Hematopoietic multipotent progenitor cell treated with erythropoietin and hydrocortisone succinate and interleukin-3 and kit ligand, for 17 days (in vitro differentiated cells): Measurements from ENCODE around the gene MTARC2.
"Not testable (repeated sequence)": the region's sequence is repeated elsewhere in the genome, so short reads cannot be mapped to it uniquely, and the experiment has no call there.

Experiments
- DNase-seq: peaks from one replicate; pipeline ENCODE4 v3.0.0-alpha.2; 2015; ENCODE audit warnings: low spot score

MTARC2 gene

DNA sequence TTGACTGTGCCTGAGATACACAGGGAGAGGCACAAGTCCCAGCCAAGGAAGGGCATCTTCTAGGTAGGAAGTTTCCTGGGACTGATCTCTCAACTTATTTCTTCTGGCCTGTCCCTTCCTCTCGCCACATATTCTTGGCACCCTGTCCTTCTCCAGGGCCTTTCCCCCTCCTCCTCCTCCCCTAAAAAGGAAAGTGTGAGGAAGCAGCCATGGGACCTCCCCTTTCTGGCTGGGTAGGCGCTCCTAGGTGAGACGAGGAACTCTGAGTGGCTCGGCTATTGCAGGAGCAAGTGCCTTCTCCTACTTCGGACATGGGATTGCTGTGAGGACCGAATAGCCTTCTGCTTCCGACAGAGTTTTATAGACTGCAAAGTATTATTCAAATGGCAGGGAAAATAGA, 15.5 kb upstream of the MTARC2 start:
- no peak for DNase-seq

DNA sequence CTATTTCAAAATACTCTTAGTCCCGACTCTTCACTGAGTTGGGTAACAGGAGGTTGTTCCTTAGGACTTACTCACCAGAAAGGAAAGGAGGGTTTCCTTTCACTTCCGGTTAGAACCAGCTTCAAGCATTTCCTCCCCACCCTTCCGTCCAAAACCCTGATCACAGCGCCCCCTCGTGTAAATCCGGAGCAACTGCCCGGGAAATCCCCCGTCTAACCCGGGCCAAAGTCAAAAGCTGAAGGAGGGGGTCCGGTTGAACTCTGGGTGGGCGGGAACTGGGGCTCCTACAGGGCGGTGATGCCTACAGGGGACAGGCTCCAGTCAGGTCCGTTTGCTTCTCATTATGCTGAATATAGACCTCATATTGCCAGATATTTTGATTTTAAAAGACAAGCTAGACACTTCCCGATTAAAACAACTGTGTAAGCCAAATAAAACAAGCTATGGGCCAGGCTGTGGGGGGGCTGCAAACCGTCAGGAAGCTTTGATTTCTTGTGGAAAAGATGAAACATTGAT, 15.0 kb upstream of the MTARC2 start:
- DNase-seq = peak; percentile 49

DNA sequence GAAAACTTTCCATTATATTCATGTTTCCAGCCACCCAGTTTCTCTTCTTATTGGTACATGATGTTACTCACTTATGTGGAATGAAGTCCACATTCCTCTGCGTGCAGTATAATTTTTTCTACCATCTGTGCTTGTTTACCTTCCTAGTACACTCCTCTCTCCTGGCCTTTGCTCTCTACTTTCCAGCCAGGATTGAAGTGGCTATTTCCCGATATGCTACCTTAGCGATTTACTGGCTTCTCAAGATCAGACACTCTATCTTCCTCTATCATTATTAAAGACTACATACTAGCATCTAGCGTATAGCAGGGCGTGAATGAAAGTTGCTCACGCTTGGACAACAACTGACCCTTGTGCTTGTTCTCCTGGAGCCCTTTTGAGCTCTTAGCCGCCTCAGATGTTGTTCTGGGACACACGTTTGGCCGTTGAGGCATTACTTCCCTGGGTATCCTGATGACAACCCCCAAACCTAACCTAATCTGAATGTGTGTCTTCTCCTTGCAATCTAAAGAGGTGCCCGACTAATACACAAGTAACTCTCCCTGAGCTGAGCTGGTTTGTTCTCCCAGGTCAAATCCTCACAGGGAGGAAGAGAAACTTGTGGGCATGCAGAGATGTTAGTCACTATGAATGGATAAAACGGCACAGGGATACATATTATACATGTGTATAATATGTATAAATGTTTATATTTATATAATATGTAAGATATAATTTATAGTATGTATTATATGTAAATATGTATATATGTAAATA, 13.4 kb upstream of the MTARC2 start:
- DNase-seq = no peak

DNA sequence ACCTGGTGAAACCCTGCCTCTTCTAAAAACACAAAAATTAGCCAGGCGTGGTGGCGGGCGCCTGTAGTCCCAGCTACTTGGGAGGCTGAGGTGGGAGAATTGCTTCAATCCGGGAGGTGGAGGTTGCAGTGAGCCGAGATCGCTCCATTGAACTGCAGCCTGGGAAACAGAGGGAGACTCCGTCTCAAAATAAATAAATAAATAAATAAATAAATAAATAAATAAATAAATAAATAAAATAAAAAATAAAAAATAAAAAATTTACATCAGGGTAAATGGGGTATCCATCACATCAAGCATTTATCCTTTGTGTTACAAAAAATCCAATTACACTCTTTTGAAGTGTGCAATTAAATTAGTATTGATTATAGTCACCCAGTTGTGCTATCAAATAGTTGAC, 11.8 kb upstream of the MTARC2 start:
- not testable (repeated sequence) for DNase-seq

DNA sequence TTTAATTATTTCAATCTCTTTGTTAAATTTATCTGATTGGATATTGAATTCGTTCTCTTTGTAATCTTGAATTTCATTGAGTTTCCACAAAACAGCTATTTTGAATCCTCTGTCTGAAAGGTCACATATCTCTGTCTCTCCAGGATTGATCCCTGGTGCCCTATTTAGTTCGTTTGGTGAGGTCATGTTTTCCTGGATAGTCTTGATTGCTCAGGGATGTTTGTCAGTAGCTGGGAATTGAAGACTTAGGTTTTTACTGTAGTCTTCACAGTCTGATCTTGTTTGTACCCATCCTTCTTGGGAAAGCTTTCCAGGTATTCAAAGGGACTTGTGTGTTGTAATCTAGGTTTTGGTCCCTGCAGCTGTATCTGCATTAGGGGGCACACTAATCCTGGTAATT, 6.8 kb upstream of the MTARC2 start:
- DNase-seq = no peak

DNA sequence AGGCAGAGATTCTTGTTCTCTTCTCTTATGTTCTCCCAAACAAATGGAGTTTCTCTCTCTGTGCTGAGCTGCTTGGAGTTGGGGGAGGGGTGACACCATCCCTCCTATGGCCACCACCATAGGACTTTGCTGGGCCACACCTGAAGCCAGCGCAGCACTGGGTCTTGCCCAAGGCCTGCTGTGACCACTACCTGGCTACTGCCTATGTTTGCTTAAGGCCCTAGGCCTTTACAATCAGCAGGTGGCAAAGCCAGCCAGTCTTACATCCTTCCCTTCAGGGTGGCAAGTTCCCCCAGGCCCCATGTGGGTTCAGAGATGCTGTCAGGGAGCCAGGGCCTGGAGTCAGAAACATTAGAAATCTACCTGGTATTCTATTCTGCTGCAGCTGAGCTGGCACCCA, 6.3 kb upstream of the MTARC2 start:
- no peak for DNase-seq

DNA sequence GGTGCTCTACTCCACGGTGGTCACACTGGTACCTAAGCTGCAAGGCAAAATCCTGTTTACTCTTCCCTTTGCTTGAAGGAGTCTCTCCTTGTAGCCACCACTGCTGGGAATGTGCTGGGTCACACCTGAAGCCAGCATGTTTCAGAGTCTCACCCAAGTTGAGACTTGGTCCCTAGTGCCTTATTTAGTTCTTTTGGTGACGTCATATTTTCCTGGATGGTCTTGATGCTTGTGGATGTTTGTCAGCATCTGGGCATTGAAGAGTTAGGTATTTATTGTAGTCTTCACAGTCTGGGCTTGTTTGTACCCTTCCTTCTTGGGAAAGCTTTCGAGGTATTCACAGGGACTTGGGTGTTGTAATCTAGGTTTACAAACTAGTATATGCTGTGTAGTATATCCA, 5.6 kb upstream of the MTARC2 start:
- no peak for DNase-seq

DNA sequence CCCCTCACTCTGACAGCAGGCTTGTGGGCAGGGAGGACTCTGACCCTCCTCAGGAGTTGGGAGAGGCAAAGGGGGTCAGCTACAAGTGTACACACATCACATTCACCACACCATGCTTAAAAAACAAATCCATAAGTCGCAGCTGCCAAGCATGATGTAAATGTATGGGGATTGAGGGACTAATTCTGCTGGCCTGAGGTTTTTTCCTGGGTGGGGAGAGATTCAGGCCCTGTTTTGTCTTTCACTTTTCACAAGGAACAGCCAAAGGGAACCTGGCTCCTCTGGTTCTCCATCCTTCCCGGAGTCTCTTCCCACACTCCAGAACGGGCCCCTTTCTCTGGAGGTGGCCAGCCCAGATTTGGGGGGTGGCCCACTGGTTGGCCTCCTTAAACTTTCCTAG, 1.3 kb upstream of the MTARC2 start:
- DNase-seq = no peak

DNA sequence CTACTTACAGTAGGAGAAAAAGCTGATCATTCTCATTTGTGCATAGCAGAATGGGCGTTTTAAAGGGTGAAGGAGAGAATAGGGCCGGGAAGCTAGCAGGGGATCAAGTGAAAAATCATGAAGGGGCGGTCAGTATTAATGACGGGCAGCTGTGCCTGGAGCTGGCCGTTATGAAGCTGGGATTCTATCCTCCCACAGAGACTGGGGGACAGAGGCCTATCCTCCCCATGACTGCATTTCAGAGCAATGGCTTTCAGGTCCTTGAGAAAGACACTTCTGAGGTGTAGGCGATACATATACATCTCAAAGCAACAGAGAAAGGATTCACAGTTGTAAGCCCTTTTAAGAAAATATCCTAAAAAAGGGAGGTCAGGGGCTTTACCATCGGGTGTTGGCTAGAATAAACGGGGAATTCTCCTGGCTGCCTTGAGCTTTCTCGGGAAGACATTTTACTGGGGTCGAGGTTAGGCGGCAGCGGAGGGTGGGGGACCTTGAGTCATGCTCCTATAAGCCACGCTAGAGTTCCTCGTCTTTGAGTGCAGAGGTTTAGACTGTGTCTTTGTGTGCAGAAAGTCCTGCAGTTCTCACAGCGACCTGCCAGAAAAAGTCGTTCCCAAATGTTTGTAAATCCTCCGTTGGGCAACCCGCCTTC, 559 bp upstream of the MTARC2 start:
- DNase-seq = no peak

DNA sequence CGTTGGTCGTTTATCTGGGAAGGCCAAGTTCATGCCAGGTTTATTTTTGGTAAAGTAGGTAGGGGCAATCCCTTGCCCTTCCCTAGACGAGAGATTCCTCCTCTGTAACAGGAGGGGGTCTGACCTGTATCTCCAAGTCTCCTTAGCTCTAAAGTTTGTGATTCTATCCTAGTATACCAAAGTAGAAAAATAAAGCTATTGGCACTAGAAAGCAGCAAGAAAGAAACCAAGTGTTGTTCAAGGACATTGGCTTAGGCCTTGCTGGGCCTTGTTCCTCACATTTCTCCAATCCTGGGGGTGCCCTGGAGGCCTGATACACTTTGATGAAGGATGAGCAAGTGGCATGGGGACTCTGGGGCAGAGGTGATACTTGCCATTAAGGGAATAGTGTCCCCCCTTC, 814 bp downstream of the MTARC2 start:
- DNase-seq = no peak

DNA sequence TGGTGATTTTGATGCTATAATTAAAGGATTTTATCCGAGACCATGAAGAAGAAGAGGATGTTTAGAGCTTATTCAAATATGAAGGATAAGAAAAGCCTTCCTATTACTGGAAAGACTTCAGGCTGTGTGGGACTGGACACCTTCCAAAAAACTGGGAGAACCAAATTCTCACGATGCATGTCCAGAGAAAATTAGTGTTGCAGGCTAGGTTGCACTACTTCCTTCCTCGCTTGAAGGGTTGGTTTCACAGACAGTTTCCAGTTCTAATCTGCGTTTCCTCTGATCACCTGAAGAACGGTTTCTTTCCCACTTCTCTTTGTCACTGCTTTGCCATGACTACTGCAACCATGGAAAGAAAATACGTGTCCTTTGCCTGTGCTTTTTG, 2.0 kb downstream of the MTARC2 start:
- DNase-seq = no peak

DNA sequence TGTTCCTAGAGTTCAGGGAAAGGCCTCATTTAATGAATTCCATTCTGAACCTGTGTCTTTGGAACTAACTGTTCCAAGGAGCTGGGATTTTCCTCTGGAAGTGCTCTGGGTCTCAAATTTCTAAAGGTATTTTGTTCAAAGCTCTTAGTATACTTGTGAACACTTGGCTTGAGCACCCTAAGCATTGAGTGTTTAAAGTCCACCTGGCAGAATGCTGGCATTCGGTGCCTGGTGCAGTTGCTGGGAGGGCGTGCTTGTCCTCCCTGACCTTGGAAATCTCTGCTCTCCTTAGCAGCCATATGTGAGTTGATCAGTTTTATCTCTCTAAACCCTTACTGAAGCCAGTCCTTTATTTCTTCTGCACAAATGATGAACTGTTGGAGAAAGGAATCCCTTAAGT, 3.0 kb downstream of the MTARC2 start:
- DNase-seq = no peak

DNA sequence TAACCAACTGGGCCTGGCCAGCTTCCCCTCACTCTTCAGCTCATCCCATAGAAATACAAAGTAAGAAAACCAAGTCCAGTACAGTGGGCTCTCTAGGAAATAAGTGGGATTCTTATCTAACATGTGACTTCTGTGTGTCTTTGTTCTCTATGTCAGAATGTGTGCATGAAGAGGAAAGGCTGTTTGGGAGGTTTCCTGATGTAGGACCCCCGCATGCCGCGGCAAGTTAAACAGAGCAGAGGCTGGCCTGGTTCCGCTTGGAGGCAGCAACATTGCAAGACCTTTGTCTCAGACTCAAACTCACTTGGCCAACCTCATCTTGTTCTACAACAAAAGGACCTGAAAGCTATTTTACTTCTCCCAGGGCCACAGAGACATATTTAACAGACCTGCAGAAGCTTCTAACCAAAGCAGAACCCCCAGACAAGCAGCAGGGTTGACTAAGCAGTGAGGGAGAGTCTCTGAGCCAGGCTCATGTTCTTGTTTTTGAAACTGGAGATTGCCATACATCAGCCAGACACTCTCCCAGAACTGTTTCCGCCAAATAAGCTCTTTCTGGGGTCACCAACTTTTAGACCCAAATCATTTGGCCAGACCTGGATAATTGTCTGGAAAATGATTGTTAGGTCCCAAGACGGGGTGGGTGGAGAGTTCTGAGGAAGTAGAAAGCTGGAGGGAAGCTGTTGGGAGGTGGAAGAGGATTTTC, 6.2 kb downstream of the MTARC2 start:
- no peak for DNase-seq

DNA sequence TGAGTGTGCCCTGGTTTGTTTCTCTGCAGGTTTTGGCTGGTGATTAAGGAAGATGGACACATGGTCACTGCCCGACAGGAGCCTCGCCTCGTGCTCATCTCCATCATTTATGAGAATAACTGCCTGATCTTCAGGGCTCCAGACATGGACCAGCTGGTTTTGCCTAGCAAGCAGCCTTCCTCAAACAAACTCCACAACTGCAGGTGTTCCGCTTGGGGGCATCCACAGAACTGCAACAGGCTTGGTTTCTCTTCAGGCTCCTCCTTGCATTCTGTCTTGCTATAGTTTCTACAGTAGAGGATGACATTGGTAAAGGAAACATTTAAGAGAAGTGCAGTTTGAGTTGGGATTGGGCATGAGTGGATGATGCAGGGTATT, 6.8 kb downstream of the MTARC2 start:
- no peak for DNase-seq

DNA sequence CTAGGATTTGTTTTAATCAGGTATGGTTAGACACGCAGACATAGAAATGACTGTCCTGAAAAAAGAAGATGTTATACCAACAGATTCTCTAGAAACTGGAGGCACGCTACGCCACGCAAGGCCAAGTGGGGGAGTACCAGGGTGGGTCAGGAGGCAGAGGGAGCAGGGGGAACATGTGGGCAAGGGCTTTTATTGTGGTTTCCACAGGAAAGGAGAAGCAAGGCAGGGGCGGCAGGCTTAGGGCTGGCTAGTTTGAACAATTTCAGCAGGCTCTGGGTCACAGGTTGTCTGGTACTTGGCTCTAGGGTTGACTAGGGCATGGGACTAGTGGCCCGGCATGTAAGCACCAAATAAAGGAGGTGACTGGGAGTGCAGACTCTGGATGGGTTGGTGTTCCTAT, 7.2 kb downstream of the MTARC2 start:
- no peak for DNase-seq

DNA sequence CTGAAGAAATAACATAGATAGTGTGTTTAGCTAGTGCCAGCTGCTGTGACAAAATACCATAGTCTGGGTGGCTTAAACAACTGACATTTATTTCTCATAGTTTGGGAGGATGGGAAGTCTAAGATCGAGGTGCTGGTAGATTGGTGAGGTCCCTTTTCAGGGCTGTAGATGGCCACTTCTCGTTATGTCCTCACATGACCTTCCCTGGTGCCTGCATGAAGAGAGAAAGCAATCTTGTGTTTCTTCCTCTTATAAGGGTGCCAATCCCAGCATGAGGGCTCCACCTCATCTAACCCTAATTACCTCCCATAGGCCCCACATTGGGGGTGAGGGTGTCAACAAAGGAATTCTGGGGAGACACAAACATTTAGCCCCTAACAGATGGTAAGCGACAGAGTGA, 9.3 kb downstream of the MTARC2 start:
- DNase-seq = no peak

DNA sequence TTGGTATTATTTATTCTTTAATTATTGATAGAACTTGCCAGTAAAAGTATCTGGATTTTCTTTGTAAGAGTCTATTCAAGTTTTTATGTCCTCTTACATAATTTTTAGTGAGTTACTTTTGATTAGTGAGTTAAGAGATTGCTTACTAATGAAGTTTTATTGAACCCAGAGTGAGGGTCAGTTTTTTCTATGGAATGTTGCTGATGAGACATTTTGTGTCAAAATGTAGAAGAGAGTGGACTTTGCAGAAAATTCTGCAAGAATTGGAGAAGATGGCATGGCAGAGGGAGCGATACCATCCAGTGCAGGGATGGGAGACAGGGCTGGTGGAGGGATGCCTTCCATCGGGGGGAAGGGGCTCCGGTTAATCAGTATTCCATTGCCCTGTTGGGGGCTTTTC, 11.0 kb downstream of the MTARC2 start:
- no peak for DNase-seq

DNA sequence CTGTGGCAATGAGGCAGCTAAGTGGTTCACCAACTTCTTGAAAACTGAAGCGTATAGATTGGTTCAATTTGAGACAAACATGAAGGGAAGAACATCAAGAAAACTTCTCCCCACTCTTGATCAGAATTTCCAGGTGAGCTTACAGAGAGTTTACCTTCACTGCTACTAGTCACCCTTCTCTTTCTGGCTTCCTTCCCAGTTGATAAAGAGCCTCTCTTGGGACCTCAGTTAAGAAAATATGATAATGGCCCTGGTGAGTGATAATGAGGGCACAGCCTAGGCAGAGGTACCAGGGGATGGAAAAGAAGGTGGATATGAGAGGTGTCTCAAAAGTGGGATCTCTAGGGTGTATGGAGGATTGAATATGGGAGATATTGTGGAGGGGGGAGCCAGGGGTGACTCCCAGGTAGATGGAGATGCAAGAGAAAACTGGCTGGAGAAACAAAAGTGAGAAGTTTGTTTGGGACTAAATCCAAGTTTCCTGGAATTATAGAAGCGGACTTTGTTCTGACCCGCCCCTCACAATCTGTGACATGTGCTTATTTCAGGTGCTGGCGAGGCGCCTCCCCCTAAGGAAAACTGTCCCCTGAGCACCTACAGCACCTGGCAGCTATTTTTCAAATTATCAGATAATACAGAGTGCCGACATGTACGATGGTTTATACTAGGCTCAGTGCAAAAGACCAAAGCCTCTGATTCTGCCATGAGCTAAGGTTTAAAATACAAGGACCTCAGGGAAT, 13.7 kb downstream of the MTARC2 start:
- DNase-seq = no peak

DNA sequence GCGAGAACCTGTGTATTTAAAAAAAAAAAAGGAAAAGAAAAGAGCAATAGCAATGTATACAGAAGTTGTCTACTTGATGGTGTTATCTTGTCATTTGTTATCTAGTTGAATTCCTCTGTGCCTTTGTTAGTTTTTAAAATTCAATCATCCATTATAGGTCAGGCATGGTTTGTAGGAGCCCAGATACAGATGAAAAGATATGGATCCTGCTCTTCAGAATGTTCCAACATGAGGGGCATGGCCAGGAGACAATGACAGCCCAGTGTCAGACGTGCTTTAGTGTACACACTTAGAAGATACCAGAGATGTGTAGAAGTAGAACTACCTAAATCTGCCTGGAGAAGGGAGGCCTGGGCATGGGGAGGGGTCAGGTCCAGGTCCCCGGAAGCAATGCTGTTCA, 16.6 kb downstream of the MTARC2 start:
- DNase-seq = no peak

DNA sequence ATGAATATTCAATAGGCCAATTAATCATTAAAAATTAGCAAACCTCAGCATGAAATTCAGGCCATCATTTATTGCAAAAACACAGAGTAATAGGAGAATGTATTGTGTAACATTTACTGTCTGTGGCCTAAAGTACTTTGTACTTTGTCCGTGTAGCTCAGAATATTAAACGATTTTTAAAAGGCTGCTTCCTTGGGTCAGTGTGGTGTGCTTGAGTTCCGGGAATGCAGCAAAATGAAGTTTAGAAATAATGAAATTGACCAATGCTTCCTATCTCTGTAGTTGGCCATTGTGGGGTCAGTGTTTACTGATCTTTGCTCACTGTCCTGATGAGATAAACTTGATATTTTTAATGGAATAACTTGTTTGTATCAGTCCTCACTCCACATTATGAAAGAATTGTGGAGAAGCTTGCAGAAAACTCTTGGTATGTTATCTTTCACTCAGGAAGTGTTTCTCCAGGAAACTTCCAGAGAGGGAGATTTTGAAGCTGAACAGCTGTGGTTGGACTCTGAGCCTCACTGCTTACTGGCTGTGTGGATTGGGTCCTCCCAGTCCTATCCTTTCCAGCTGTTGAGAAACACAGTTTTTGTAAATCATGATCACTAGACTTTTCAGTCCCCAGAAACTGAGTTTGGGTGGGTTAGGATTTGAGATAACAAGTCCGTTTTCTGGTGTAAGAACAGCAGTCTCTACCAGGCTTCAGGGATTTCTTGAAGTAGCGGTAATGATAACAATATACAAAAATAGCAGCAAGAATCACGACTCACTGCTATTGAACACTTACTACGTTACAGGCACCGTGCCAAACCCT, 19.4 kb downstream of the MTARC2 start:
- DNase-seq = no peak

DNA sequence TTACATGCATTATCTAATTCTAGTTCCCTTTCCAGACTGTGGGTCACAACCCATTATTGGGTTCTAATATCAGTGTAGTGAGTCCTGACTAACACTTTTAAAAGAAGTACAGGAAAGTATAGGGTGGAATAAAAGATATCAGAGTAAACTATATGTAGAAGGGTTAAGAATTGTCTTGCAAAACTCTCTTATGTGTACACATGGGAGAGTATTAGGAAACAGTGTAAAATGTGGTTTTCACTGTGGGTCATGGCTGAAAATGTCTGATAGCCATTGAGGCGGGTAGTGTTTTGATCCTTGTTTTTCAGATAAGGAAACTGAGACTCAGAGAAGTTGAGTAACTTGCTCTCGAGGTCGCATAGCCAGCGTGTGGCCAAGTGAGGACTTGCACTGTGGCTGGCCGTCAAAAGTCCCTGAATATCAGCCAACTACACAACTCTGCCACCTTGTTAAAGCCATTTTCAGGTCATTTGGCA, 20.0 kb downstream of the MTARC2 start:
- no peak for DNase-seq

DNA sequence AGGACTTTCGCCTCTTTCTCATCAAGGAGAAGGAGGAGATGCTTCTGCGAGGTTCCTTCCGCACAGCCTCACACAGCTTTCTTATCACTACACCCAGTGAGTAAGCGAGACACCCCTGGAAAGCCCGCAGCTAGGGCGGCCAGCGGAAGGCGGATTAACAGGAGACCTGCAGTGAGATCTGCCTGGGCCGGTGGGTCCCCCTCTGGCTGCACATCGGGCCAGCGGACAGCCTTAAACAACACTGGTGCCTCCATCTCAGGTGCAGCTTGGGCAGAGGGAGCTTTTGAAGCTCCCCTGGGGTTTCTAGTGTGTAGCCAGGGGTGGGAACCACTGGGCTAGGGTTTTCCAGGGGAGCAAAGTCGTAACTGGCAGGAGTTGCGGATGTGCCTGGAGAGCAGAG, 21.1 kb downstream of the MTARC2 start:
- no peak for DNase-seq
